ENCODE data around the gene HLA-DRA. TPM values are rescaled to one million over a fixed set of nuclear protein-coding genes. Genes with fewer than 3 reads are reported as not detected.

HLA-DRA gene
- total and polyA plus RNA-seq, 9 of the 15 experiments (the other 6 are each of a cell fraction or from before 2014, with no cell fraction given): 0.18 to 1.8 (median 0.41) TPM; not detected in 4

GRCh38 chr6:32413427-32414047 lies 26.1 kb upstream of the HLA-DRA start:
- ATAC-seq: peak; percentile 95
- Histone ChIP-seq H3K4me3 (no peak overlapping the region), H4K20me1 (replicated peaks; ENCODE audit: control insufficient read depth, insufficient read depth, low read length) (0 out of 2 replicates have a peak, but pooled peaks cover 4% of the 10 kb centered on the region), H3K36me3 (ENCODE audit: control insufficient read depth, insufficient read depth, low read length) (no peaks in the 10 kb centered on the region), H3K4me1 (replicated peaks in 1 of 2; ENCODE audit: control insufficient read depth in 2 of 2, insufficient read depth in 2 of 2, low read length in 2 of 2) (no peaks in the 10 kb centered on the region), H2AFZ (ENCODE audit: low read depth, low read length) (peak overlapping the region; percentile 3; the same call in 1 of the 2 replicates), H3K9ac (ENCODE audit: insufficient read depth in 1 of 2, low read depth in 2 of 2, low read length in 2 of 2) (no peak overlapping the region), H3K27me3 (ENCODE audit: control insufficient read depth in 2 of 2, insufficient read depth in 2 of 2, low read length in 2 of 2) (peaks cover 2 to 16% of the 10 kb centered on the region in 2 experiments; a peak in 4 of 5 replicates), H3K27ac (ENCODE audit: extremely low read depth, low read depth, low read length) (no peak overlapping the region), H3K79me2 (ENCODE audit: control insufficient read depth, insufficient read depth, low read length) (no peaks in the 10 kb centered on the region), H3K9me1 (ENCODE audit: control insufficient read depth, insufficient read depth, low read length) (no peaks in the 10 kb centered on the region), H3K9me3 (replicated peaks; ENCODE audit: control insufficient read depth, insufficient read depth, low read depth, low read length) (no peaks in the 10 kb centered on the region), H3K4me2 (ENCODE audit: insufficient read depth, low read length) (no peak overlapping the region)
- POLR2A ChIA-PET: interaction anchor here (0.6 kb wide), 1 partner anchor 293 kb away, joined by 3 read pairs; no protein-coding TSS in a partner anchor
- no TSS peak for BruUV-seq (replicated peaks)
- peak; percentile 93 for FAIRE-seq
- peak; percentile 78 to 86 (median 82) for DNase-seq (ENCODE audit: extremely low read depth in 1 of 4, low spot score in 3 of 4)
- WGBS (ENCODE audit: insufficient coverage, low coverage, missing lambda C conversion rate): 1% methylated on average over 11 of the region's 11 CpGs
- intact Hi-C loops (cut with micrococcal nuclease): loop anchor here (1.0 to 10.0 kb wide), 4 partner anchors 169 to 455 kb away; no protein-coding TSS in a partner anchor
- in situ Hi-C loops (cut with MboI): loop anchor here (10.0 kb wide), 1 partner anchor 319 kb away; no protein-coding TSS in a partner anchor
- CTCF ChIA-PET (ENCODE audit: low intra/inter-chr PET ratio): interaction anchor here (0.5 to 5.5 kb wide), 14 partner anchors 19 to 1177 kb away, joined by 3 to 58 read pairs (median 4); no protein-coding TSS in a partner anchor
- peak; percentile 89 for TF ChIP-seq REST (IDR thresholded peaks at IDR 0.05; ENCODE audit: borderline replicate concordance)
- no peak for TF ChIP-seq REST (CRISPR knock-in tag; IDR thresholded peaks at IDR 0.05; ENCODE audit: low read depth)
- 0 out of 2 replicates have a peak, but pooled peaks have one; percentile 19 for TF ChIP-seq JUND (IDR thresholded peaks at IDR 0.05; ENCODE audit: borderline replicate concordance, low read depth, low read length)
- TF ChIP-seq JUND (tag; IDR thresholded peaks at IDR 0.05; ENCODE audit: borderline replicate concordance, low read depth, low read length): no peak; the same call in 2 of the 3 replicates
- 0 out of 2 replicates have a peak, but pooled peaks have one; percentile 17 for TF ChIP-seq EHMT2 (IDR thresholded peaks at IDR 0.05)
- no peak for TF ChIP-seq TOE1 (IDR thresholded peaks at IDR 0.05; ENCODE audit: borderline replicate concordance)
- TF ChIP-seq TOE1 (CRISPR knock-in tag; IDR thresholded peaks at IDR 0.05; ENCODE audit: borderline replicate concordance, low read depth): no peak
- peak; percentile 66; the same call in 1 of the 2 replicates for TF ChIP-seq CC2D1A (IDR thresholded peaks at IDR 0.05)
- peak; percentile 71 for TF ChIP-seq ARID2 (IDR thresholded peaks at IDR 0.05)
- TF ChIP-seq L3MBTL2 (IDR thresholded peaks at IDR 0.05): no peak
- TF ChIP-seq MAZ (CRISPR knock-in tag; conservative IDR thresholded peaks at IDR 0.05 in 1 of 2, IDR thresholded peaks at IDR 0.05 in 1 of 2): peak in 1 of 2 experiments; percentile 40; a peak in 1 of 4 replicates
- no peak for TF ChIP-seq ZNF253 (CRISPR knock-in tag; conservative IDR thresholded peaks at IDR 0.05)
- TF ChIP-seq BHLHE40 (IDR thresholded peaks at IDR 0.05; ENCODE audit: low read length): 0 out of 2 replicates have a peak, but pooled peaks have one; percentile 4
- peak; percentile 87 to 95 for TF ChIP-seq RAD21 (CRISPR knock-in tag; conservative IDR thresholded peaks at IDR 0.05 in 1 of 2, IDR thresholded peaks at IDR 0.05 in 1 of 2)
